ENCODE results near the gene PRKCZ.
"Not testable (repeated sequence)": the region's sequence is repeated elsewhere in the genome, so short reads cannot be mapped to it uniquely, and the experiment has no call there.

The PRKCZ gene

DNA sequence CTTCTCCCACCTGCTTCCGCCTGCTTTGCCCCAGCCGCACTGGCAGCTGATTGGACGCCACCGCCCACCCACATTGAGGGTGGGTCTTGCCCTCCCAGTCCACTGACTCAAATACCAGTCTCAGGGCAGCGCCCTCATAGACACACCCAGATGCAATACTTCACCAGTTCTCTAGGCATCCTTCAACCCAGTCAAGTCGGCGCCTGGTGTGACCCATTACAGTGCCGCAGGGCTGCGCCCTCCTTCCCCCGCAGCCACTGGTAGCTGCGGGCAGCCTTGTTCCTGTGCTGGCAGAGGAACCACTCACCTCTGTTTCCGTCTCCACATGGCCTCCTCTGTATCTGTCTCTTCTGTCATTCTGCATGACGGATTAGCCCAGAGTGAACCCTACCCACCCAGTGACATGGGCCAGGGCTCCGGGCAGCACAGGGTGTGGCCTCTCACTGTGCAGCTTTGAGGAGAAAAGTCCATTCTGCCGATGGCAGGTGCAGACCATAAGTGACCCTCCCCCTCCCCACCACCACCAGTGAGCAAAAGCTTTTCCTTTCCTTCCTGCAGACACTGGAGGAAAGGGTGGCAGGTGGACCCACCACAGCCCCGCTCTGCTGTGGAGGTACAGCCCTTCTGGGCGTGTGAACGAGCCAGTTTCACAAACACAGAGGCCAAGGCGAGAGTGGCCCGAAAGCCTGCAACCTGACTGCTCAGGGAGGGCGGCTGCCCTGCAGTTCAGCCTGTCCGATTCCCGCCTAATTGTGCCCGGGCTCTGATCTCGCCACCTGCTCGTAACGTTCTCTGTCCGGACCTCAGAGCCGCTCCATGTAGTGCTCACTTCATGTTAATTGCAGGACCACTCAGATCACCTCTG lies 87.3 kb downstream of the PRKCZ start:
- DNase-seq, result no peak

DNA sequence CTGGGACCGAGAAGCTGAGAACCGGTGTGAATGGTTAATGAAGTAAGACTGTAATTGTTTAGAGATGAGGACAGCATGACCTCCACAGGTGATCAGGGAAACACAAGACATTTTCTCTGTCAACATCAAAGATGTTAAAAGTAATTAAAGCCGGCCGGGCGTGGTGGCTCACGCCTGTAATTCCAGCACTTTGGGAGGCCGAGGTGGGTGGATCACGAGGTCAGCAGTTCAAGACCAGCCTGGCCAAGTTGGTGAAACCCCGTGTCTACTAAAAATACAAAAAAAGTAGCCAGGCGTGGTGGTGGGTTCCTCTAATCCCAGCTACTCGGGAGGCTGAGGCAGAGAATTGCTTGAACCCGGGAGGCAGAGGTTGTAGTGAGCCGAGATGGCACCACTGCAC lies 88.9 kb downstream of the PRKCZ start:
- not testable (repeated sequence) for DNase-seq

DNA sequence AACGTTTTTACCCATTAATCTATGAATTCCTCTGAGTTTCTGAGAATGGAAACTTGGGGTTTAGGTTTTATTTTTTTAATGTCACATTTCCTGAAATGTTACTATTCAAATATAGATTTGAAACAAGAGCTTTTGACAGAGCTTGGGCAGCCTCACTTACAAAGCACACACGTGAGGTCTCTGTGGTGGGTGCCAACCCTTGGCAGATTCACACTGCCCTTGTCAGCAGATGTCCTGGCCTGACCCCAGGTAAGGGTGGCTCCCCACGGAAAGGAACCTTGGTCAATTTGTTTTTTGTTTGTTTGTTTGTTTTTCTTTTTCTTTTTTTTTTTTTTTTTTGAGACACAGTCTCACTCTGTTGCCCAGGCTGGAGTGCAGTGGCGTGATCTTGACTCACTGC lies 90.8 kb downstream of the PRKCZ start:
- no peak for DNase-seq

DNA sequence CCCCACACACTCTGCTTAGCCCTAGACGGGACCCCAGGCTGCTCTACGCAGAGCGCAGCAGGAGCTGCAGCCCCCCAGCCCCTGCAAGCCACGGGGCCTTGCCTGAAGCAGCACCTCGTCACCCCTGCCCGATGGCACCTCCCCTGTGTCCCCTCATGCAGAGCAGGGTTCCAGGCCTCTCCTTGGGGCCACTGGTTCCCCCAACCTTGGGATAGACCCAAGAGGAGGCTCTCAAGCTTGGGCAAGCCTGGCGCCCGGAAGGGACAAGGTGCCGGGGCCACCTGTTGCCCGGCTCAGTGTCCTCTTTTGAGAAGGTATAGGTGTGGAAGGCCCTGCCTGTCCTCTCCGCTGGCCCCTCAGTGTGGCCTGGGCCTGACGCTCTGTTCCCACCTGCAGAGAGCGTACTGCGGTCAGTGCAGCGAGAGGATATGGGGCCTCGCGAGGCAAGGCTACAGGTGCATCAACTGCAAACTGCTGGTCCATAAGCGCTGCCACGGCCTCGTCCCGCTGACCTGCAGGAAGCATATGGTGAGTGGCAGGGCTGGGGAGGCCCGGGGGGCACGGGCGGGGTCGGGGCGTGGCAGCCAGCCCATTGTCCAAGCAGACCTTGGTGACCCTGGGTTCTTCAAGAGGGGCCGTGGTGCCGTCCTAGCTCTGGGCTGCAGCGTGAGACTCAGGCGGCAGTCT lies 93.7 kb downstream of the PRKCZ start:
- no peak for DNase-seq

DNA sequence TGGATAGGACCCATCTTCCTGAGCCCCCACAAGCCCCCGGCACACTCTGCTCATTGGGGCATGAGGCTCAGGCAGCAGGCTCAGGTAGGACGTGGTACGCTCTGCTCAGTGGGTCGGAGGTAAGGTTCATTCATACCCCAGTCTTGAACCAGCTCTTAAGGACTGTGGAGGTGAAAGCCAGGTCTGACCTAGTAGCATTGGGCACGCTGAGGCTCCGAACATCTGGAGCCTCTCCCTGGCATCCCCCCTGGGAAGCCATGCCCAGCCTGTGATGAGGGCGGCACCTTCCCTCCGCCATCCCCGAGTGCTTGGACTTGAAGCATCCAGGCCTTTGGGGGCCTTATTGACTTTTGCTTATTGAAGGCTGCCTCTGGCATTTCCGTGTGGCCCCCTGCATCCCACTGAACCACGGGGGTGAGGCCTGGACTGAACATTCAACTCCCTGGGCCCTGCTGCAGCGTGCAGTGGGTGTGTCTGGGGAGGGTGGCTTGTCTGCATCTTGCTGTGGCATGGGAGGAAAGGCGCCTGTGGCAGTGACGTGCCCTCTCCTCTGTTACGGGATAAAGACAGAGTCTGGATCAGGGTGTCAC lies 94.4 kb downstream of the PRKCZ start:
- no peak for DNase-seq

DNA sequence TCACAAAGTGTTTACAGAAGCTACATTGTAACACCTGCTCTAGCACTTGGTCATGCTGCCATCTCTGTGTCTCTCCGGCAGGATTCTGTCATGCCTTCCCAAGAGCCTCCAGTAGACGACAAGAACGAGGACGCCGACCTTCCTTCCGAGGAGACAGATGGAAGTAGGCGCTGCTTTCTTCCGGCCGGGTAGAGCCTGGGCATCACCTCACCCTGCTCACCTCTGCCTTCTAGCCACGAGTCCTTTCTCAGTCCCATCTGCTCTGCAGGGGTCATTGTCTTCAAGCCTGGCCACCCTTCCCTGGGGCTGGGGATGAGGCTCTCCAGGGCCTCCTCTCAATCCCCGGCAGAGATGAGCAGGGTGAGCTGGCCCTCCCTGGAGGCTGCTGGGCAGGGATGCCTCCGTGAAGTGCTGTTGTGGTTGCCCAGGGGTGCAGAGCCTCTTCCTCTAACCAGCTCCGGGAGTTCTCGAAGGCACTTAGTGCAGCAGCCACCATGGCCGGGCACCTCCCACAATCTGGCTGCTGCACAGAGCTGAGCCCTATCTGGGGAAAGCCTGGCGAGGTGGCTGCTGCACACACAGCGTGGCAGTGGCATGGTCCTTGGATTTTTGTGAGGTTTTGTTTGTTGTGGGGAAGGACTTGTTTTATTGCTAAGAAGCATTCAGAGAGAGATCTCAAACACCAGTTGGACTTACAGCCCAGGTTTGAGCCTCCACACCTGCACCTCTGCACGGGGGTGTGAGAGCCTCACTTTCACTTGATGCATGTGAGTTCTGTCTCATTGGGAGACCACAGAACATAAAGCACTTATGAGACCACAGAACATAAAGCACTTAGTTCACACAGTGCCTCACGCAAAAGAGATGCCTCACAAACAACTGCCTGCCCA lies 96.0 kb downstream of the PRKCZ start:
- DNase-seq, result no peak

DNA sequence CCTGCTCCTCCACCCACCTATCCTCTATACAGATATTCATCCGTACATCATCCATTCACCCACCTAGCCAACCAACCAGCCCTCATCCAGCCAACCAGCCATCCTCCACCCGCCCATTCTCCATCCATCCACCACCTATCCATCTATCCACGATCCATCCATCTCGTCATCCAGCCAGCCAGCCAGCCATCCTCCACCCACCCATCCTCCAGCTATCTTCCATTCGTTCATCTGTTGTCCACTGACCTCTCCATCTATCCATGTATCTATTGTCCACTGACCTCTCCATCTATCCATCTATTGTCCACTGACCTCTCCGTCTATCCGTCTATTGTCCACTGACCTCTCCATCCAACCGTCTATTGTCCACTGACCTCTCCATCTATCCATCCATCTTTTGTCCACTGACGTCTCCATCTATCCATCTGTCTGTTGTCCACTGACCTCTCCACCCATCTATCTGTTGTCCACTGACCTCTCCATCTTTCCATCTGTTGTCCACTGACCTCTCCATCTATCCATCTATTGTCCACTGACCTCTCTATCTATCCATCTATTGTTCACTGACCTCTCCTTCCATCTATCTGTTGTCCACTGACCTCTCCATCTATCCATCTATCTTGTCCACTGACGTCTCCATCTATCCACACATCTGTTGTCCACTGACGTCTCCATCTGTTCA lies 96.8 kb downstream of the PRKCZ start:
- DNase-seq, result no peak

DNA sequence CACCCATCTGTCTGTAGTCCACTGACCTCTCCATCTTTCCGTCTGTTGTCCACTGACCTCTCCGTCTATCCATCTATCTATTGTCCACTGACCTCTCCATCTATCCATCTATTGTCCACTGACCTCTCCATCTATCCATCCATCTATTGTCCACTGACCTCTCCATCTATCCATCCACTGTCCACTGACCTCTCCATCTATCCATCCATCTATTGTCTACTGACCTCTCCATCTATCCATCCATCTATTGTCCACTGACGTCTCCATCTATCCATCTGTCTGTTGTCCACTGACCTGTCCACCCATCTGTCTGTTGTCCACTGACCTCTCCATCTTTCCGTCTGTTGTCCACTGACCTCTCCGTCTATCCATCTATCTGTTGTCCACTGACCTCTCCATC lies 97.7 kb downstream of the PRKCZ start:
- DNase-seq, result not testable (repeated sequence)

DNA sequence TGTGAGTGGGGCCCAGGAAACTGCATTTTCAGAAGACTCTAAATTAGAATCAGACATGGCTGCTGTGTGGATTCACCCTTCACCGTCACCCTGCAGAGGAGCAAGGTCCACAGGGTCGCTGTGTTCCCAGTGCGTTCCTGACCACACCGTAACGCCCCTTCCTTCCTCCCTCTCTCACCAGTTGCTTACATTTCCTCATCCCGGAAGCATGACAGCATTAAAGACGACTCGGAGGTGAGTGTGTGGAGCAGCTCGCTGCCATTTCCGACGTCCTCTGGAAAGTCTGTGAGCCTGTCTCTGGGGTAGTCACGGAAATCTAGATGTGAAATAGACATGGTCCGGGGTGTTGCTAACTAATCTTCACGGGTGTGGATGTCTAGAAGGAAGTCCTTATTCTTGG lies 98.5 kb downstream of the PRKCZ start:
- peak; percentile 48 to 70 (median 69) for DNase-seq

DNA sequence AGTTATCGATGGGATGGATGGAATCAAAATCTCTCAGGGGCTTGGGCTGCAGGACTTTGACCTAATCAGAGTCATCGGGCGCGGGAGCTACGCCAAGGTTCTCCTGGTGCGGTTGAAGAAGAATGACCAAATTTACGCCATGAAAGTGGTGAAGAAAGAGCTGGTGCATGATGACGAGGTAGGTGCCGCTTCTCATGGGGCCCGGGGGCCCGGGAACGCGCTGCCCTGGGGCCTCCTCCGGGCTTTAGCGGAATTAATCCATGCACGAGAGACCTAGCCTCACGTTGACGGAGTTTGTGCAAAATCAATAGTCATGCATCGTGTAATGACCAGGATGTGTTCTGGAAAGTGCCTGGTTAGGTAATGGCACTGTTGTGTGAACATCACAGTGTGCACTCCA lies 100.6 kb downstream of the PRKCZ start:
- no peak for DNase-seq

DNA sequence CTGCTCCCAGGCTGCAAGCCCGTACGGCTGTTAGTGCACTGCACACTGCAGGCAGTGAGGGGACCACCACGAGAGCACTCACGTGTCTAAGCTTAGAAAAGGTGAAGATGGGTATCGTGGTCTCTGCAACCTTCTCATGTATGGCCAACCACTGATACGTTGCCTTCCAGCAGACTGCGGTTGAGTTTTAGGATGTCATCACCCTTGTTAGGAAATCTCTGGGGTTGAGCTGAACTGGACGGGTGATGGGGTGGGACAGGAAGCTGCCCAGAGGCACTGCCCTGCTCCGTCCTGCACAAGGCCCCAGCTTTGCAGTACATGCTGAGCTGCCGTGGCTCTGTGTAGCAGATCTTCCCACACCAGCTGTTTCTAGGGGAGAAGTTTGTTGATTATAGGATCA lies 101.0 kb downstream of the PRKCZ start:
- DNase-seq, result peak; percentile 77 to 85 (median 81)

DNA sequence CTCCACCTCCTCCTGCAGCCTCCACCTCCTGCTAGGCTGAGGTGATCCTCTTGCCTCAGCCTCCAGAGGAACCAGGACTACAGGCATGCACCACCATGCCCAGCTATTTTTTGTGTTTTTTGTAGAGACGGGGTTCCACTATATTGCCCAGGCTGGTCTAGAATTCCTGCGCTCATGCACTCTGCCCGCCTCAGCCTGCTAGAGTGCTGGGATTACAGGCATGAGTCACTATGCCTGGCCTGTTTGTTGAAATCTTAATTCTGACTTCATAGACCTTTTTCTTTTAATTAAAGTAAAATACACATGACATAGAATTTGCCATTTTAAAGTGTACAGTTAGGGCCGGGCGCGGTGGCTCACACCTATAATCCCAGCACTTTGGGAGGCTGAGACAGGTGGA lies 101.7 kb downstream of the PRKCZ start:
- no peak for DNase-seq

DNA sequence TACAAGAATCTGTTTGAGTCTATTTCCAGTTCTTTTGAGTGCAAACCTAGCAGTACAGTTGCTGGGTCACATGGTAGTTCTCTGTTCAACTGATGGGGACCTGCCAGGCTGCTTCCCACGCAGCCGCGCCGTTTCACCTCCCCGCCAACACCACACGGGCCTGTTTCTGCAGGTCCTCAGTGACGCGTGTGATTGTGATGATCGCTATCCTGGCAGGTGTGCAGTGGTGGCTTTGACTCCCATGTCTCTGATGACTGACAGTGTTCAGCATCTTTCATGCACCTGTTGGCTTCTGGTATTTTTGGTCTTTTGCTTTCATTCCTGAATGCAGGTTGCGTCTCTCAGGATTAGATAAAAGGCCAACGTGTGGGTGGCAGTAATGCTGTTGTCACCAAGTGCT lies 102.7 kb downstream of the PRKCZ start:
- DNase-seq, result no peak

DNA sequence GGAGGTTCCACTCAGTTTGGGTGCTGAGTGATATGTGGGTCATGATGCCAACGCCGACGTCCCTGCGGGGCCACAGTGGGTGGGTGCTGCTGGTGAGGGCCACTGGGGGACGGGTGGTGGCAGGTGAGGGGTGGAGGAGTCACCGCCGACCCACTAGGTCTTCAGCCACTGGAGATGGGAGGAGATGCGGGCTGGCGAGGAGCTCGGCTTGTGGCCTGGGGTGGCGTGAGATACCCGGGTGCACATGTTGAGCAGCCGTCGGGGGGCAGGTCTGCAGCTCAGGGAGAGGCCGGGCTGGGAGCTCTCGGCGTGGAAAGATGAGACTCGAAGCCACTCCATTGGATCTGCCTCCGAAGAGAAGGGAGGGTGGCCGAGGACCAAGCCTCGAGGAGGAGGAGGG lies 103.8 kb downstream of the PRKCZ start:
- no peak for DNase-seq

DNA sequence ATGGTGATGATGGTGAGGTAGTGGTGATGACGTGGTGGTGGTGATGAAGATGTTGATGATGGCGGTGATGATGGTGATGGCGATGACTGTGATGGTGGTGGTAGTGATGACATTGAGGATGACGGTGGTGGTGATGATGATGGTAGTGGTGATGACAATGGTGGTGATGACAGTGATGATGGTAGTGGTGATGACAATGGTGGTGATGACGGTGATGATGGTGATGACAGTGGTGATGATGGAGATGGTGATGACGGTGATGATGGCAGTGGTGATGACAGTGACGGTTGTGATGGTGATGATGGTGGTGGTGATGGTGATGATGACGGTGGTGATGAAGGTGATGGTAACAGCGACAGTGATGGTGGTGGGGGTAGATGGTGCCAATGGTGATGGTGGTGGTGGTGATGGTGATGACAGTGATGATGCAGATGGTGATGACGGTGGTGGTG lies 105.0 kb downstream of the PRKCZ start:
- no peak for DNase-seq

DNA sequence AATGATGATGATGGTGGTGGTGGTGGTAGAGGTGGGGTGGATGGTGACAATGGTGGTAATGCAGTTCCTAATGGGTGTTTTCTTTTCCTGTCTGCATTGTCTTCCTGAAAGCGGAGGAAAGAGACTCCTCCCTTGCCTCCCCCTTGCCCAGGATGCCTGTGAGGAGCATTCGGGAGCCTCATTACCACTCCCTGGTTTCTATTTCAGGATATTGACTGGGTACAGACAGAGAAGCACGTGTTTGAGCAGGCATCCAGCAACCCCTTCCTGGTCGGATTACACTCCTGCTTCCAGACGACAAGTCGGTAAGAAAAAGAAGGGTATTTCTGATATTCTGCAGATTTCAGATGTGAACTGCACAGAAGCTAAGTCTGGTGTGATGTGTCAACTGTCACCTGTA lies 105.6 kb downstream of the PRKCZ start:
- DNase-seq, result no peak

DNA sequence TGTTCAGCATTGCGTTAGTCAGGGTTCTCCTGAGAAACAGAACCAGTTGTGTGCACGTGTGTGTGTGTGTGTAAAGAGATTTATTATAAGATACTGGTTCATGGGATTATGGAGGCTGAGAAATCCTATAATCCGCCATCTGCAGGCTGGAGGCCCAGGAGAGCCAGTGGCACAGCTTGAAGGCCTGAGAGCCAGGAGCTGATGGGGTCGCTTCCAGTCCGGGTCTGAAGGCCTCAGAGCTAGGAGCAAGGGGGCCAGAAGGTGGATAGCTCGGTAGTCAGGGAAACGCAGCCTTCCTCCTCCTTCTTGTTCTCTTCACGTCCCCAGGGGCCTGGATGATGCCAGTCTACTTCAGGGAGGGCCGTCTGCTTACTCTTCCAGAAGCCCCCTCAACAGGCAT lies 106.7 kb downstream of the PRKCZ start:
- DNase-seq, result no peak

DNA sequence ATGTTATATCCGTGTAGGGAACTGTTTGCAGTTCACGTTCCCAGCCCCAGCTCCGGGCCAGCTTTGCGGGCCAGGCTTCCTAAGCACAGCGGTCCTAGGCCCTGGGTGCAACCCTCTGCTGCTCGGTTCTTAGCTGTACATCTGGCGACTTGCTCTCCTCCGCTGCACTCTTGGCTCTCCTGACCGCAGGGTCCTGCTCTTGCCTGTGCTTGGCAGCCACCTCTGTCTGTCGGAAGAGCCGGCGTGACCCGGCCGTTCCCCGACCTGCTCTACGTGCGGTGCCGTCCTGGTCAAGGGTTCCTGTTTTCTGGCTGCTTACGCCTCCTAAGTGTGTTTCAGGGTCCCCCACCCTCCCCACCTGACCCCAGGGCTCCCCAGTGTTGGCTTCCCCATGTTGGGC lies 107.6 kb downstream of the PRKCZ start:
- no peak for DNase-seq

DNA sequence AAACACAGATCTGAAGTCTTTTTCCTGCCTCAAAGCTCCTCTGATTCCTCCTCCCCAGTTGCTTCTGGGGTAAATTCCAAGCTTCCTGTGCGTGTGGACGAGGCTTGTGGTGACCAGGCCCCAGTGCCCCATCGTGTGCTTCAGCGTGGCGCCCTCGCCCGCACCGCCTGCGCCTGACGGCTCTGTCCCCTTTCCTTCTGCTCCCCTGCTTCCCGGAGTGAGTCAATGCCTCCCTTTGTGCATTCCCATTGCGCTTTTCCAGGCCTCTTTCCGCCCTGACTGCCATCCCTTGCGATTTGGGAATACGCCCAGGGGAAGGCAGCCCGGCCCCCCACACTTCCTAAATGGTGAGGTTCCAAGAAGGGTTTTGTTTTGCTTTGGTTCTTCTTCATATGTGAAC lies 108.1 kb downstream of the PRKCZ start:
- DNase-seq, result no peak

DNA sequence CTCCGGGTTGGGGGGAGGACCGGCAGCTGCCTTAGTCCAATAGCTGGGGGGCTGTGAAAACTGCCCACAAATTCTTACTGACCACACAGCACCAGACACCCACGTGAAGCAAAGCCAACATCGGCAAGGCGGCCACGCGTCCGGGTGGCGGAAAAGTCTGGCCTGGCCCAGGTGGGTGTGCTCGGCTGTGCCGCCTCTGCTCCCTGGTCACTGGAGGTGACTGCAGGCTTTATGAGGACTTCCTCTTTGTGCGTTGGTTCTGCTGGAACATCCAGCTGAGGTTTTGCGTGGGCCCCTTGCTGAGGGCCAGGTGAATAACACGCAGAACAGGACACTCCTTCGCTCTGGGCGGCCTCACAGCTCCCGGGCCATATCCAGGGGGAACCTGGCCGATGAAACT lies 108.9 kb downstream of the PRKCZ start:
- DNase-seq, result peak in 1 of 3 donors; percentile 25

DNA sequence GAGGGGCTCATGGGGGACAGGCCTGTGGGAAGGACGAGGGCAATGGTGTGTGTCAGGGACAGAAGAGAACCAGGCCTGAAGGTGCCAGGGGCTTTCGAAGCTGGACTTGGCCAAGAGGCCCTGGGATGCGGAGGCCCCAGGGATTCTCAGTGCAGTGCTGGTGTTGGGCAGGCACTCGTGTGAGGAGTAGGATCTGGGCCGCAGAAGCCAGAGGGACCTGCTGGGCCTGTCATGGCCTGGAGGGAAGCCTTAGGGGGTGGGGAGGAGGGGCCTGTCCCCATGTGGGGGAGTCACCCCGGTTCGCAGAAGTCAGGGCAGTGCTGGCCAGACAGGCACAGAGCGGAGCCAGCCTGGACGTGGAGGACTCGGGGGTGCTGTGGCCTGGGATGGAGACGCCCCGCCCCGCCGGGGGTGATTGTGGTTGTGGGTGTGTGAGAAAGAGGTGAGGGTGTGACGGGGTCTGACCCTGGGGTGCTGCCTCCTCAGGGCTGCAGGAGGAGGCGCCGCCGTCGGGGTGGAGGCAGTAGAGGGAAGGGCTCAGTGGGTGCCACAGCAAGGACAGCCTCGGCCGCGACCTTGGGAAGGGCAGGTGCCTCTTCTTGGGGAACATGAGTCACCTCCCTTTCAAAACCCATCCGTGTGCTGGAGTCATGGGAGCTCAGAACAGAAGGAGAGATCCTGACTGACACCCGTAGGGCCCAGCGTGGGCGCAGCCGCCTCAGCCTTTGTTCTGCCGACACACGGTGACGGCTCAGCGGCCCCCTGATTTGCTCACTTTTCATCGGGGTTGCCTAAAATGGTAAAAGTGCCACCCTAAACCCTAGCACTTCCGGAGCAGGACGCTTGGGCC lies 110.5 kb downstream of the PRKCZ start:
- DNase-seq, result no peak
